ENCODE data around the gene ADAMTS2.

Gene ADAMTS2

GRCh38 chr5:179241764-179242370, 103.4 kb downstream of the ADAMTS2 start:
- TF ChIP-seq PAX5 (IDR thresholded peaks at IDR 0.05; ENCODE audit: insufficient read depth, low read length, severe bottlenecking): no peak
- no peak for TF ChIP-seq TAF1 (IDR thresholded peaks at IDR 0.05; ENCODE audit: low read depth, low read length)
- no peak for TF ChIP-seq SPI1 (IDR thresholded peaks at IDR 0.05; ENCODE audit: low read depth, low read length)
- no peak for TF ChIP-seq POLR2A (IDR thresholded peaks at IDR 0.05; ENCODE audit: low read depth, low read length)
- no peak for TF ChIP-seq POU2F2 (IDR thresholded peaks at IDR 0.05; ENCODE audit: low read depth, low read length)
- TF ChIP-seq POLR2AphosphoS5 (IDR thresholded peaks at IDR 0.05; ENCODE audit: low read depth, low read length): no peak
- DNase-seq (ENCODE audit: insufficient read length, low spot score) (no peak), FAIRE-seq (no peak)

- FAIRE-seq: no peak
- DNase-seq (ENCODE audit: insufficient read length, low spot score): no peak
- TF ChIP-seq SPI1 (IDR thresholded peaks at IDR 0.05; ENCODE audit: low read depth, low read length): no peak
- TF ChIP-seq PAX5 (IDR thresholded peaks at IDR 0.05; ENCODE audit: insufficient read depth, low read length, severe bottlenecking): no peak
- no peak for TF ChIP-seq TAF1 (IDR thresholded peaks at IDR 0.05; ENCODE audit: low read depth, low read length)
Measured at GRCh38 chr5:179241175-179241574, 104.1 kb downstream of the ADAMTS2 start.

GRCh38 chr5:179240561-179240960, 104.7 kb downstream of the ADAMTS2 start:
- FAIRE-seq (no peak), DNase-seq (ENCODE audit: insufficient read length, low spot score) (no peak)
- TF ChIP-seq POU2F2 (IDR thresholded peaks at IDR 0.05; ENCODE audit: low read depth, low read length) (no peak), PAX5 (IDR thresholded peaks at IDR 0.05; ENCODE audit: insufficient read depth, low read length, severe bottlenecking) (no peak), TAF1 (IDR thresholded peaks at IDR 0.05; ENCODE audit: low read depth, low read length) (no peak), POLR2AphosphoS5 (IDR thresholded peaks at IDR 0.05; ENCODE audit: low read depth, low read length) (no peak), POLR2A (IDR thresholded peaks at IDR 0.05; ENCODE audit: low read depth, low read length) (no peak), SPI1 (IDR thresholded peaks at IDR 0.05; ENCODE audit: low read depth, low read length) (no peak)

- TF ChIP-seq TAF1 (IDR thresholded peaks at IDR 0.05; ENCODE audit: low read depth, low read length) (no peak), POLR2AphosphoS5 (IDR thresholded peaks at IDR 0.05; ENCODE audit: low read depth, low read length) (no peak), POU2F2 (IDR thresholded peaks at IDR 0.05; ENCODE audit: low read depth, low read length) (no peak), PAX5 (IDR thresholded peaks at IDR 0.05; ENCODE audit: insufficient read depth, low read length, severe bottlenecking) (no peak), POLR2A (IDR thresholded peaks at IDR 0.05; ENCODE audit: low read depth, low read length) (no peak), SPI1 (IDR thresholded peaks at IDR 0.05; ENCODE audit: low read depth, low read length) (no peak)
- DNase-seq (ENCODE audit: insufficient read length, low spot score) (no peak), FAIRE-seq (no peak)
Measured at GRCh38 chr5:179239256-179240135, 105.8 kb downstream of the ADAMTS2 start.

- no peak for TF ChIP-seq POU2F2 (IDR thresholded peaks at IDR 0.05; ENCODE audit: low read depth, low read length)
- TF ChIP-seq SPI1 (IDR thresholded peaks at IDR 0.05; ENCODE audit: low read depth, low read length): no peak
- no peak for TF ChIP-seq POLR2A (IDR thresholded peaks at IDR 0.05; ENCODE audit: low read depth, low read length)
- TF ChIP-seq POLR2AphosphoS5 (IDR thresholded peaks at IDR 0.05; ENCODE audit: low read depth, low read length): no peak
- TF ChIP-seq TAF1 (IDR thresholded peaks at IDR 0.05; ENCODE audit: low read depth, low read length): no peak
- TF ChIP-seq PAX5 (IDR thresholded peaks at IDR 0.05; ENCODE audit: insufficient read depth, low read length, severe bottlenecking): no peak
- FAIRE-seq (no peak), DNase-seq (ENCODE audit: insufficient read length, low spot score) (no peak)
Measured at GRCh38 chr5:179238628-179238970, 106.7 kb downstream of the ADAMTS2 start.

GRCh38 chr5:179237770-179238627, 107.3 kb downstream of the ADAMTS2 start:
- no peak for FAIRE-seq
- no peak for TF ChIP-seq POLR2A (IDR thresholded peaks at IDR 0.05; ENCODE audit: low read depth, low read length)
- no peak for TF ChIP-seq SPI1 (IDR thresholded peaks at IDR 0.05; ENCODE audit: low read depth, low read length)
- TF ChIP-seq TAF1 (IDR thresholded peaks at IDR 0.05; ENCODE audit: low read depth, low read length): no peak
- TF ChIP-seq PAX5 (IDR thresholded peaks at IDR 0.05; ENCODE audit: insufficient read depth, low read length, severe bottlenecking): no peak
- TF ChIP-seq POLR2AphosphoS5 (IDR thresholded peaks at IDR 0.05; ENCODE audit: low read depth, low read length): no peak
- TF ChIP-seq POU2F2 (IDR thresholded peaks at IDR 0.05; ENCODE audit: low read depth, low read length): no peak
- DNase-seq (ENCODE audit: insufficient read length, low spot score): no peak

- DNase-seq (ENCODE audit: insufficient read length, low spot score) (no peak), FAIRE-seq (no peak)
- TF ChIP-seq POLR2A (IDR thresholded peaks at IDR 0.05; ENCODE audit: low read depth, low read length) (no peak), POLR2AphosphoS5 (IDR thresholded peaks at IDR 0.05; ENCODE audit: low read depth, low read length) (no peak), PAX5 (IDR thresholded peaks at IDR 0.05; ENCODE audit: insufficient read depth, low read length, severe bottlenecking) (no peak), TAF1 (IDR thresholded peaks at IDR 0.05; ENCODE audit: low read depth, low read length) (no peak), SPI1 (IDR thresholded peaks at IDR 0.05; ENCODE audit: low read depth, low read length) (no peak), POU2F2 (IDR thresholded peaks at IDR 0.05; ENCODE audit: low read depth, low read length) (no peak)
Measured at GRCh38 chr5:179235416-179236400, 109.6 kb downstream of the ADAMTS2 start.

- TF ChIP-seq POLR2A (IDR thresholded peaks at IDR 0.05; ENCODE audit: low read depth, low read length) (no peak), SPI1 (IDR thresholded peaks at IDR 0.05; ENCODE audit: low read depth, low read length) (no peak), POLR2AphosphoS5 (IDR thresholded peaks at IDR 0.05; ENCODE audit: low read depth, low read length) (no peak), PAX5 (IDR thresholded peaks at IDR 0.05; ENCODE audit: insufficient read depth, low read length, severe bottlenecking) (no peak), POU2F2 (IDR thresholded peaks at IDR 0.05; ENCODE audit: low read depth, low read length) (no peak), TAF1 (IDR thresholded peaks at IDR 0.05; ENCODE audit: low read depth, low read length) (no peak)
- DNase-seq (ENCODE audit: insufficient read length, low spot score) (no peak), FAIRE-seq (no peak)
Measured at GRCh38 chr5:179234563-179235135, 110.6 kb downstream of the ADAMTS2 start.

All from GM12891 (cell line).